ENCODE measurements around the gene DCDC2C. TPM values are rescaled to one million over a fixed set of nuclear protein-coding genes. Genes with fewer than 3 reads are reported as not detected.

Gene DCDC2C
- total and polyA plus RNA-seq, 2 experiments from 2014 or later: not detected

DNA sequence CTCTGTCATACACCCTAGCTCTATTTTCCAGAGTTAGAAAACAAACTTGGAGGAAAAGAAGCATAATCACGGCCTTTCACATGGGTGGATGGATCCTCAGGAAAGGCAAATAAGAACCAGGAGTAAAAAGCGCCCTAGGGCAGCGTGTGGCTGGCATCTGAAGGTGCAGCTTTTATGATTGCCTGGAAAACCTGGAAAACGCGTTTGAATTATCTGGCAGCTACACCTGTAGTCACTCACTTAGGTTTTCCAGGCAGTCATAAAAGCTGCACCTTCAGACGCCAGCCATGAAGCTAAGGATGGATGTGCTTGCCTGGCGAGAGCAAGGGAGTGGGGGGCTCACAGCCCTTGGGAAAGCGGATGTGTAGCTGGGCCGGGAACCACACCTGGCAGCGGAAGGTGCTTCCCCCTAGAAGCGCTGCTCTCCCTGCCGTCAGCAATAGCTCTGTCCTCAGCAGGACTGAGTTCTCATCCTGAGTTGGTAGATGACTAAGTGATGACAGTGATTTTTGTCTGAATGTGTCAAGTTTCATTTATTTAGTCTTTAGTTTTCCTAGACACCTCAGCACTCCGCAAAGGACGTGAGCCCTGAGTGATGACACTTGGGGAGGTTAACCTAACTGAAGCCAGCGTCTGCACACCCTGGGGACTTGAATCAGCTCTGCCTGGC is 82.0 kb downstream of the DCDC2C start:
- H3K9me3 ChIP-seq (ENCODE audit: low read depth): no peaks in the 10 kb centered on the region
- DNase-seq (ENCODE audit: low read depth in 1 of 2, low spot score in 1 of 2): peak in 1 of 2 donors; percentile 63
- H3K27me3 ChIP-seq: no peaks in the 10 kb centered on the region
- no peaks in the 10 kb centered on the region for H3K4me1 ChIP-seq (ENCODE audit: low read depth)
- no peaks in the 10 kb centered on the region for H3K36me3 ChIP-seq
- TF ChIP-seq, protein P1, sequence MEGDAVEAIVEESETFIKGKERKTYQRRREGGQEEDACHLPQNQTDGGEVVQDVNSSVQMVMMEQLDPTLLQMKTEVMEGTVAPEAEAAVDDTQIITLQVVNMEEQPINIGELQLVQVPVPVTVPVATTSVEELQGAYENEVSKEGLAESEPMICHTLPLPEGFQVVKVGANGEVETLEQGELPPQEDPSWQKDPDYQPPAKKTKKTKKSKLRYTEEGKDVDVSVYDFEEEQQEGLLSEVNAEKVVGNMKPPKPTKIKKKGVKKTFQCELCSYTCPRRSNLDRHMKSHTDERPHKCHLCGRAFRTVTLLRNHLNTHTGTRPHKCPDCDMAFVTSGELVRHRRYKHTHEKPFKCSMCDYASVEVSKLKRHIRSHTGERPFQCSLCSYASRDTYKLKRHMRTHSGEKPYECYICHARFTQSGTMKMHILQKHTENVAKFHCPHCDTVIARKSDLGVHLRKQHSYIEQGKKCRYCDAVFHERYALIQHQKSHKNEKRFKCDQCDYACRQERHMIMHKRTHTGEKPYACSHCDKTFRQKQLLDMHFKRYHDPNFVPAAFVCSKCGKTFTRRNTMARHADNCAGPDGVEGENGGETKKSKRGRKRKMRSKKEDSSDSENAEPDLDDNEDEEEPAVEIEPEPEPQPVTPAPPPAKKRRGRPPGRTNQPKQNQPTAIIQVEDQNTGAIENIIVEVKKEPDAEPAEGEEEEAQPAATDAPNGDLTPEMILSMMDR (IDR thresholded peaks at IDR 0.05; ENCODE audit: low read depth, low read length): no peak
- H3K4me3 ChIP-seq: no peak overlapping the region
- H3K27ac ChIP-seq: no peak overlapping the region

DNA sequence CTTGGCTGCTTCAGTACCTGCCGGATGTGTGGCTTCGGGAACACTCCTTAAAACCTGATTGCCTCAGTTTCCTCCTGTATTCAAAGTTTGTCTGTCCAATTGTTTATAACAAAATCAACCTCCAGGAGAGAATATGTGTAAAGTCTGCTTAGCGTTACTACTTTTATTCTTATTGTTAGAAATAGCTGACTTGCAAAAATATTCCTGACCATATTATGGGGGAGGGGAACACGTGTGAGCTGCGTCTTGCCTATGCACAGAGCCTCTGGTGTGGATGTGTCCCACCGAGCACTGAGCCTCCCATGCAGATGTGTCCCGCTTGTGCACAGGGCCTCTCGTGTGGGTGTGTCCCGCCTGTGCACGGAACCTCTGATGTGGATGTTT is 82.5 kb downstream of the DCDC2C start:
- TF ChIP-seq, protein P1 (IDR thresholded peaks at IDR 0.05; ENCODE audit: low read depth, low read length): no peak
- H3K27me3 ChIP-seq: no peaks in the 10 kb centered on the region
- H3K4me3 ChIP-seq: no peak overlapping the region
- no peaks in the 10 kb centered on the region for H3K4me1 ChIP-seq (ENCODE audit: low read depth)
- H3K9me3 ChIP-seq (ENCODE audit: low read depth): no peaks in the 10 kb centered on the region
- no peak for DNase-seq (ENCODE audit: low read depth in 1 of 2, low spot score in 1 of 2)
- H3K27ac ChIP-seq: no peak overlapping the region
- no peaks in the 10 kb centered on the region for H3K36me3 ChIP-seq

DNA sequence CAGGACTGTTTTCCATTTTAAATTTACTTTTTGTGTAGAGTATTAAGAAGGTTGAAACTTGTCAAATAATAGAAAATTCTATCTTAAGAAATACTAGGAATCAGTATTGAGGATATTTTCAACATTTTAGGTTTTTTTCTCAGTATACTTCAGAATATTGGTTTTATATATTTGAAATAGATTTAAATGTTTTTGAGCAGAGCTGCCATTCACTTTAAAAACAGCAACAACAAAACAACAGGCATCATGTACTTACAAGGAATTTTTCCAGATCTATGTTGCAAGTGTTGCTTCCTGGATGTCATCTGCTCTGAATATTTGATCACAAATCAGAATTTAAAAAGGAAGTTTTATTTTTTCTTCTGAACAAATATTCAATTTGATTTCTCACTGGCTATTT is 84.4 kb downstream of the DCDC2C start:
- no peak for DNase-seq (ENCODE audit: low read depth in 1 of 2, low spot score in 1 of 2)
- Histone ChIP-seq H3K27ac (no peak overlapping the region), H3K27me3 (no peaks in the 10 kb centered on the region), H3K4me3 (no peak overlapping the region), H3K9me3 (ENCODE audit: low read depth) (no peaks in the 10 kb centered on the region), H3K4me1 (ENCODE audit: low read depth) (no peaks in the 10 kb centered on the region), H3K36me3 (no peaks in the 10 kb centered on the region)
- TF ChIP-seq, protein P1 (IDR thresholded peaks at IDR 0.05; ENCODE audit: low read depth, low read length): no peak

DNA sequence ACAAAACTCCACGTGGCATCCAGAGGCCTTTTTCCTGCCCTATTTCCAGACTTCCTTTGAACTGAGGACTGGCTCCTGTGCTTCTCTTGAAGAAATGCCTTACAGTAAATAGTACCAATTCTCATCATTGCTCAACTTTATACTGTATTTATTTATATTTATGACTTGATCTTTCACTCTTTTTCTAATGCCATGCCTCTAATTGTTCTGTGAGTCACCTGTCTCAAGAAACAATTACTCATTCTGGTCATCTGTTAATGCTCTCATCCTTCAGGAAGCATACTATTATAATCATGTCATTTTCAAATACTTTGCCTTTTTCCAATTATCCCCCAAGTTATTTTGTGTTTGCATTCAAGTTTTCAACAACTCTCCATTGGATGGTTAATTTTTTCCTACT is 85.9 kb downstream of the DCDC2C start:
- H3K9me3 ChIP-seq (ENCODE audit: low read depth): no peaks in the 10 kb centered on the region
- H3K27ac ChIP-seq: no peak overlapping the region
- TF ChIP-seq, protein P1 (IDR thresholded peaks at IDR 0.05; ENCODE audit: low read depth, low read length): no peak
- H3K36me3 ChIP-seq: no peaks in the 10 kb centered on the region
- no peaks in the 10 kb centered on the region for H3K4me1 ChIP-seq (ENCODE audit: low read depth)
- H3K27me3 ChIP-seq: no peaks in the 10 kb centered on the region
- H3K4me3 ChIP-seq: no peak overlapping the region
- no peak for DNase-seq (ENCODE audit: low read depth in 1 of 2, low spot score in 1 of 2)

DNA sequence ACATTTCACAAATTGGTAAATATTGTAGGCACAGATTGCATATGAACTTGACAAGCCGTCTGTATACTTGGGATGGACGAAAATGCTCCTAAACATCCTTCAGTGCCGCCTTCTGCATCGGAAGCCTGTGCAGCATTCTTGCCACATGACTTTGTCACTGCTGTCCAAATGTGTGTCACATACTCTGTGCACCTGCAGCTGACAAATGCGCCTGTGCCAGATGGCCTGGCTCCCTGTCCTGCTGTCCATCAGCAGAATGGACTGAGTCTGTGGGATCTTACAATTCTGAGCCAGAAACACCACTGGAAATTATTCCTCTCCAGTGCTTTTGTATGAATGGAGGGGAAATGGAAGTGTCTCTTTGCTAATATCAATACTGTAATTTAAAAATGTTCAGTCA is 89.9 kb downstream of the DCDC2C start:
- DNase-seq (ENCODE audit: low read depth in 1 of 2, low spot score in 1 of 2): no peak
- Histone ChIP-seq H3K27me3 (no peaks in the 10 kb centered on the region), H3K4me3 (no peak overlapping the region), H3K9me3 (ENCODE audit: low read depth) (no peaks in the 10 kb centered on the region), H3K27ac (no peak overlapping the region), H3K36me3 (no peaks in the 10 kb centered on the region), H3K4me1 (ENCODE audit: low read depth) (no peaks in the 10 kb centered on the region)
- TF ChIP-seq, protein P1 (IDR thresholded peaks at IDR 0.05; ENCODE audit: low read depth, low read length): no peak
